Brain microvascular endothelial cell (primary cell): ENCODE measurements around the gene METTL26.
A peak's percentile ranks its signal among the peaks of the same experiment; 100 is the strongest.

Experiments used
- DNase-seq: peaks from one replicate; pipeline ENCODE4 v3.0.0-alpha.2; 2020
- H3K27ac ChIP-seq: fragments of 250-450 bp; sonication (Bioruptor Pico); 2 replicates; pipeline ENCODE4 v1.5.1; 2020; ENCODE audit warnings: mild to moderate bottlenecking, moderate library complexity
- H3K27me3 ChIP-seq: fragments of 250-450 bp; sonication (Bioruptor Pico); replicated peaks from 2 replicates; pipeline ENCODE4 v1.5.1; 2020; ENCODE audit warnings: mild to moderate bottlenecking
- H3K36me3 ChIP-seq: fragments of 250-450 bp; sonication (Bioruptor Pico); replicated peaks from 2 replicates; pipeline ENCODE4 v1.5.1; 2020; ENCODE audit warnings: mild to moderate bottlenecking
- H3K4me3 ChIP-seq: 2 replicates; pipeline ENCODE4 v1.5.1; 2011; ENCODE audit warnings: low read depth, mild to moderate bottlenecking, control low read depth, low read length, moderate library complexity
- in situ Hi-C: cut with HindIII; loops from 2 replicates; pipeline ENCODE4 v1.10.0; 2017; ENCODE audit warnings: low sequenced_read_pairs, low pct_ligation_motif_present
- TF ChIP-seq, protein P1 (sequence below): IDR thresholded peaks from 2 replicates; pipeline ENCODE4 v1.5.1; 2011; ENCODE audit warnings: low read depth, mild to moderate bottlenecking, moderate library complexity, low read length, control low read depth, inconsistent platforms; ENCODE audit errors: missing control alignments

METTL26 gene

DNA sequence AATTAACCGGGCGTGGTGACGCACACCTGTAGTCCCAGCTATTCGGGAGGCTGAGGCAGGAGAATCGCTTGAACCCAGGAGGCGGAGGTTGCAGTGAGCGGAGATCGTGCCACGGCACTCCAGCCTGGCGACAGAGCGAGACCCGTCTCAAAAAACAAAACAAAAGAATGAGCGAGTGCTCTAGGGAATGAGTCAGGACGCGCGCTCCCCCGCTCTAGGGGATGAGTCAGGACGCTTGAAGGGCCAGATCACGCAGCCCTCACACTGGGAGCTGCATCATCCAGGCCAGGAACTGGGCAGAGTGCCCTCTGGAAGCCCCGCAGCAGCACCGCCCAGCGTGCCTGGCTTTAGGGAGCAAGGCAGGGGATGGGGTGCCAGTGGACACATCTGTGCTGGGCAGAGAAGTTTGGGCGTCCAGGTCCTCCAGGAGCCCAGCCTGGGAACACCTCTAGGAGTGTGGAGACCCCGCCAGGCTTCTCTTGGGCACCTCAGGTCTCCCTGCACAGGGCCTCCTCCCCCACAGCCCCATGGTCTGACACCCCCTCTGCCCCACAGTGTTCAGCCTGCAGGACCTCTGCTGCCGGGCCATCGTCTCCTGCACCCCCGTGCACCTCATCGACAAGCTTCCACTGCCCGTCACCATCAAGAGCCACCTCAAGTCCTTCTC is 9.2 kb downstream of the METTL26 start:
- in situ Hi-C loops, result no loop called here

DNA sequence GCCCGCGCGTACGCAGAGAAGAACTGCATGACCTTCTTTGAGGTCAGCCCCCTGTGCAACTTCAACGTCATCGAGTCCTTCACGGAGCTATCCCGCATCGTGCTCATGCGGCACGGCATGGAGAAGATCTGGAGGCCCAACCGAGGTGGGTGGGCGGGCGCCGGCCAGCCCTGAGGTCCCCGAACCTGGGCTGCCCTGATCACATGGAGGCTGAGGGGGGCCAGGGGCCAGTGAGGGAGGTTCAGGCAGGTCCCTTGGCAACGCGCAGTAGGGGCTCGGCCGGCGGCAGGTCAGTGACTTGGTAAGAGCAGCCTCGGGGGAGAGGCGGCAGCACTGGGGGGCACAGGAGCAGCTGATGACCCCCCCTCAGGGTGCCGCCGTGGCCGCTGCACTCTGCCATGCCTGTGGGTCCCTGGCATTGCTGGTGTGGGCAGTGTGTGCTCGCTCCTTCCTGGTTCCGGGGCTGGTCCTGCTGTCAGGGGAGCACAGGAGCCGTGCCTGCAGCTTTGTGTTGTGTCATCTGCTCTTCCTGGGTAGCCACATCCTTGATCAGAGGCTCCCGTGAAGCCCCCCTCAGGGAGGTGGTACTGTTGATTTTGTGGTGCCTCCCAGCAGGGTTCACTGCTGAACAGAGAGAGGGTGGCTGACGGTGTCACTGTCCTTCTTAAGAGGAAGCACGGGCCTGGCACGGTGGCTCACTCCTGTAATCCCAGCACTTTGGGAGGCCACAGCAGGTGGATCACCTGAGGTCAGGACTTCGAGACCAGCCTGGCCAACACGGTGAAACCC is 9.9 kb downstream of the METTL26 start:
- peak overlapping the region; percentile 65 for H3K27ac ChIP-seq
- in situ Hi-C loops, result no loop called here
- no peaks in the 10 kb centered on the region for H3K27me3 ChIP-seq
- no peak for DNase-seq
- peaks cover 6% of the 10 kb centered on the region for H3K36me3 ChIP-seq
- TF ChIP-seq, protein P1, sequence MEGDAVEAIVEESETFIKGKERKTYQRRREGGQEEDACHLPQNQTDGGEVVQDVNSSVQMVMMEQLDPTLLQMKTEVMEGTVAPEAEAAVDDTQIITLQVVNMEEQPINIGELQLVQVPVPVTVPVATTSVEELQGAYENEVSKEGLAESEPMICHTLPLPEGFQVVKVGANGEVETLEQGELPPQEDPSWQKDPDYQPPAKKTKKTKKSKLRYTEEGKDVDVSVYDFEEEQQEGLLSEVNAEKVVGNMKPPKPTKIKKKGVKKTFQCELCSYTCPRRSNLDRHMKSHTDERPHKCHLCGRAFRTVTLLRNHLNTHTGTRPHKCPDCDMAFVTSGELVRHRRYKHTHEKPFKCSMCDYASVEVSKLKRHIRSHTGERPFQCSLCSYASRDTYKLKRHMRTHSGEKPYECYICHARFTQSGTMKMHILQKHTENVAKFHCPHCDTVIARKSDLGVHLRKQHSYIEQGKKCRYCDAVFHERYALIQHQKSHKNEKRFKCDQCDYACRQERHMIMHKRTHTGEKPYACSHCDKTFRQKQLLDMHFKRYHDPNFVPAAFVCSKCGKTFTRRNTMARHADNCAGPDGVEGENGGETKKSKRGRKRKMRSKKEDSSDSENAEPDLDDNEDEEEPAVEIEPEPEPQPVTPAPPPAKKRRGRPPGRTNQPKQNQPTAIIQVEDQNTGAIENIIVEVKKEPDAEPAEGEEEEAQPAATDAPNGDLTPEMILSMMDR, result no peak
- no peak overlapping the region for H3K4me3 ChIP-seq

More for the DNA sequence above, 9.2 kb downstream of the METTL26 start:
- peaks cover 6% of the 10 kb centered on the region for H3K36me3 ChIP-seq
- TF ChIP-seq, protein P1, result no peak
- H3K27me3 ChIP-seq, result no peaks in the 10 kb centered on the region
- DNase-seq, result peak; percentile 96
- H3K4me3 ChIP-seq, result no peak overlapping the region
- H3K27ac ChIP-seq, result peak overlapping the region; percentile 65

DNA sequence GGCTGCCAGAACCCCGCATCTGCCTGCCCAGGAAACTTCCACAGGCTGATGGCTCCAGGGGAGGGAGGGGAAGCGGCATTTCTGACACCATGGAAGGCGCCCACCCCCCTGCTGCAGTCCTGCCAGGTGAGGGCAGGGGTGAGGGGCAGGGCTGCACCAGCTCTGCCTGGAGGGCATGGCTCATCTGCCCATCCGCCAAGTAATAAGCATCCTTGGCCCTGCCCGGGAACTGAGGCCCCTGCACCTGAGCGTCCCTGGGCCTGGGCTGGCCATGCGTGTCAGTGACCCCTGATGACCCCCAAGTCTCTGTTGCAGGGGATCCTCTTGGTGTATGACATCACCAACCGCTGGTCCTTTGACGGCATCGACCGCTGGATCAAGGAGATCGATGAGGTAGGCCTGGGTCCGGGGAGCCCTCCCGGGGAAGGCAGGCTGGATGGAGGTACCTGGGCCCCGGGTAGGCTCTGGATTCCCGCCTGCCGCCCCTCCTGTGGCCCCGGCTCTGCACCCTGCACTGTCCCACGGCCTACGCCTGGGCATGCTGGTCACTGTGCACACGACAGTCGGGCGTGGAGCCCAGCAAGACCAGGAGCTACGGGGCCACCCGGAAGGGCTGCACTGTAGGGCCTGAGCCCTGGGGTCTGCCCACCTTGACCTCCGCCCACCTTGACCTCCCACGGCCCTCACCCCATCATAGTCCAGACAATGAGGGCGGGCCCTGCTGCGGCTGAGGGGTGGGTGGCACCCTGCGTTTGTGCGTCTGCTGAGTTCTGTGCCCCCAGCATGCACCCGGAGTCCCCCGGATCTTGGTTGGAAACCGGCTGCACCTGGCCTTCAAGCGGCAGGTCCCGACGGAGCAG is 10.8 kb downstream of the METTL26 start:
- in situ Hi-C loops, result no loop called here
- TF ChIP-seq, protein P1, result no peak
- no peak for DNase-seq
- Histone ChIP-seq H3K27me3 (no peaks in the 10 kb centered on the region), H3K36me3 (peaks cover 6% of the 10 kb centered on the region), H3K27ac (no peak overlapping the region), H3K4me3 (no peak overlapping the region)

DNA sequence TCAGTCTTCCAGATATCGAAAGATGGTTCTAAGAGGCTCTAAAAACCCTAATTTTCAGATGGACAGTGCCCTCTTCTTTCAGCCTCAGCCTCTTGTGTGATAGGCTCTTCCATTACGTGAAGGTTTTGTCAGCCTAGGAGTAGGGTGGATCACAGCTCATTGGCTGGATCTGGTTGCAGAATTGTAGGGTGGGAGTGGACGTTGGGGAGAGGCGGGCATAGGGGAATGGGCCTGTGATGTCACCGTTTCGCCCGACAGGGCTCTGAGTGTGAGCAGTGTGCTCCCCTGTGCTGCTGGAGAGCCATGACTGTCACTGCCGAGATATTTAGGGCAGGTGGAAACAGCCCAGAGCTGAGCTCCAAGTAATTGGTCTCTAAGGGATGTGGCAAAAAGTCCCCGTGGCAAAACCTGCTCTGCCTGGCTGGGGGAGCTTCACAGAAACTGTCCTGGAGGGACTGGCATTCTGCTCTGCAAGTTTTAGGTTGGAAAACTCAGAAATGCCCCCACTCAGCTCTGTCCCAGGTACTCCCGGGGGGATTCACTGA is 11.5 kb downstream of the METTL26 start:
- H3K27ac ChIP-seq, result no peak overlapping the region

DNA sequence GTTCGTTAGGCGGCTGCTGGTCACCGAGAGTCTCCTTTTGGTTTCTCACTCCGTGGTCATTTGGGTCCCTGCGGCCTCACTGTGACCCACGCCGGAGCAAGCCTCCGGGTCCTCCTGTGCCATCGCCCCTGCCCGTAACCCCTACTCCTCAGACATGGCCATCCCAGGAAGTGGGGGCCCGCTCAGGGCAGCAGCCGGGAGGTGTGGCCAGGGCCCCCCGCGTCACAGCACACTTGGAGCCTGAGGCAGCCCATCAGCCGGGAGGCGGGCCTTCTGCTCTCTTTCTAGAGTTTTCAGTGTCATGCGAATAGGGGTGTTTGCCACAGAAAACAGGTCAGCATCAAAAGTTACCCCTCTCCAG is 13.2 kb downstream of the METTL26 start:
- Histone ChIP-seq H3K27ac (peak overlapping the region; percentile 59), H3K27me3 (no peaks in the 10 kb centered on the region), H3K4me3 (no peak overlapping the region), H3K36me3 (peaks cover 6% of the 10 kb centered on the region)
- TF ChIP-seq, protein P1, result no peak
- in situ Hi-C loops, result no loop called here
- no peak for DNase-seq

More for the DNA sequence above, 11.5 kb downstream of the METTL26 start:
- DNase-seq, result no peak
- H3K4me3 ChIP-seq, result no peak overlapping the region
- TF ChIP-seq, protein P1, result no peak
- in situ Hi-C loops, result no loop called here
- H3K36me3 ChIP-seq, result peaks cover 6% of the 10 kb centered on the region
- H3K27me3 ChIP-seq, result no peaks in the 10 kb centered on the region
